Nephron (organoid): Measurements from ENCODE around the gene KIF25.
"Not testable (repeated sequence)": the region's sequence is repeated elsewhere in the genome, so short reads cannot be mapped to it uniquely, and the experiment has no call there.

Experiments
- H3K27ac Mint-ChIP-seq, 3 experiments: 2 replicates each; pipeline ENCODE4 v1.8.0; 2020; ENCODE audit warnings: mixed read lengths in 3 of 3, mild to moderate bottlenecking in 2 of 3, moderate library complexity in 1 of 3
- H3K27me3 Mint-ChIP-seq: 2 replicates; pipeline ENCODE4 v1.8.0; 2021; ENCODE audit warnings: low read depth, mild to moderate bottlenecking, moderate library complexity, mixed read lengths
- H3K36me3 Mint-ChIP-seq: 2 replicates; pipeline ENCODE4 v1.8.0; 2020; ENCODE audit warnings: low read depth, mixed read lengths
- H3K4me1 Mint-ChIP-seq: 2 replicates; pipeline ENCODE4 v1.8.0; 2020; ENCODE audit warnings: mixed read lengths
- H3K4me3 Mint-ChIP-seq, 3 experiments: 2 replicates each; pipeline ENCODE4 v1.8.0; 2020; ENCODE audit warnings: mild to moderate bottlenecking in 3 of 3, mixed read lengths in 3 of 3, moderate library complexity in 2 of 3
- H3K9me3 Mint-ChIP-seq: 2 replicates; pipeline ENCODE4 v1.8.0; 2020; ENCODE audit warnings: mixed read lengths
- CTCF ChIP-seq, 3 experiments: fragments of 200-600 bp; sonication (generic); IDR thresholded peaks; one replicate each; pipeline ENCODE4 v1.5.0; 2021; ENCODE audit warnings: antibody characterized with exemption in 3 of 3; ENCODE audit not compliant: unreplicated experiment in 3 of 3

KIF25 gene

GRCh38 chr6:168071620-168072019 lies 74.1 kb downstream of the KIF25 start:
- Mint-ChIP-seq H3K9me3 (no peaks in the 10 kb centered on the region), H3K36me3 (no peaks in the 10 kb centered on the region), H3K4me1 (peaks cover 7% of the 10 kb centered on the region), H3K27me3 (peaks cover 17% of the 10 kb centered on the region), H3K27ac (no peak overlapping the region), H3K4me3 (no peak overlapping the region)
- TF ChIP-seq CTCF (IDR thresholded peaks at IDR 0.05; ENCODE audit: unreplicated experiment in 3 of 3) = no peak

- Mint-ChIP-seq H3K9me3 (no peaks in the 10 kb centered on the region), H3K27ac (no peak overlapping the region), H3K4me1 (peaks cover 4% of the 10 kb centered on the region), H3K36me3 (no peaks in the 10 kb centered on the region), H3K4me3 (no peak overlapping the region), H3K27me3 (peaks cover 17% of the 10 kb centered on the region)
- no peak for TF ChIP-seq CTCF (IDR thresholded peaks at IDR 0.05; ENCODE audit: unreplicated experiment in 3 of 3)
Measured at GRCh38 chr6:168072261-168072660, 74.8 kb downstream of the KIF25 start.

GRCh38 chr6:168072730-168073129 lies 75.3 kb downstream of the KIF25 start:
- Mint-ChIP-seq H3K9me3 (no peaks in the 10 kb centered on the region), H3K4me3 (no peak overlapping the region), H3K27me3 (peaks cover 17% of the 10 kb centered on the region), H3K27ac (no peak overlapping the region), H3K4me1 (peaks cover 2% of the 10 kb centered on the region), H3K36me3 (no peaks in the 10 kb centered on the region)
- TF ChIP-seq CTCF (IDR thresholded peaks at IDR 0.05; ENCODE audit: unreplicated experiment in 3 of 3) = no peak

- TF ChIP-seq CTCF (IDR thresholded peaks at IDR 0.05; ENCODE audit: unreplicated experiment in 3 of 3) = no peak
- Mint-ChIP-seq H3K36me3 (no peaks in the 10 kb centered on the region), H3K4me1 (peaks cover 8% of the 10 kb centered on the region), H3K27ac (no peak overlapping the region), H3K27me3 (peaks cover 13% of the 10 kb centered on the region), H3K9me3 (no peaks in the 10 kb centered on the region), H3K4me3 (no peak overlapping the region)
Measured at GRCh38 chr6:168073937-168074730, 76.7 kb downstream of the KIF25 start.

GRCh38 chr6:168075216-168075615 lies 77.7 kb downstream of the KIF25 start:
- Mint-ChIP-seq H3K36me3 (no peaks in the 10 kb centered on the region), H3K9me3 (no peaks in the 10 kb centered on the region), H3K4me3 (no peak overlapping the region), H3K4me1 (peaks cover 9% of the 10 kb centered on the region), H3K27me3 (peaks cover 7% of the 10 kb centered on the region), H3K27ac (no peak overlapping the region)
- TF ChIP-seq CTCF (IDR thresholded peaks at IDR 0.05; ENCODE audit: unreplicated experiment in 3 of 3) = no peak

- Mint-ChIP-seq H3K36me3 (no peaks in the 10 kb centered on the region), H3K4me3 (no peak overlapping the region), H3K27ac (no peak overlapping the region), H3K4me1 (peaks cover 14% of the 10 kb centered on the region), H3K9me3 (no peaks in the 10 kb centered on the region), H3K27me3 (peaks cover 5% of the 10 kb centered on the region)
- TF ChIP-seq CTCF (IDR thresholded peaks at IDR 0.05; ENCODE audit: unreplicated experiment in 3 of 3) = no peak
Measured at GRCh38 chr6:168075787-168076202, 78.3 kb downstream of the KIF25 start.

GRCh38 chr6:168077401-168077800 lies 79.9 kb downstream of the KIF25 start:
- Mint-ChIP-seq H3K27ac (peak overlapping the region in 2 of 3 experiments; percentile 93 to 97), H3K4me1 (peaks cover 24% of the 10 kb centered on the region), H3K4me3 (peak overlapping the region; percentile 41 to 78 (median 74))
- not testable (repeated sequence) for H3K9me3 Mint-ChIP-seq, H3K36me3 Mint-ChIP-seq, H3K27me3 Mint-ChIP-seq
